Skeletal muscle tissue (tissue), 4 donors: ENCODE measurements around the gene CD164L2. TPM values are rescaled to one million over a fixed set of nuclear protein-coding genes. Genes with fewer than 3 reads are reported as not detected.
A peak's percentile ranks its signal among the peaks of the same experiment; 100 is the strongest.
"Not testable (repeated sequence)": the region's sequence is repeated elsewhere in the genome, so short reads cannot be mapped to it uniquely, and the experiment has no call there.

Experiments
- H3K27ac ChIP-seq: one replicate; pipeline ENCODE4 v1.7.0; 2013; ENCODE audit warnings: mild to moderate bottlenecking, low read depth, low read length, inconsistent platforms
- H3K27me3 ChIP-seq, 3 donors: one replicate each; pipeline ENCODE4 v1.7.0; 2013; ENCODE audit warnings: low read length in 3 of 3; ENCODE audit not compliant: control insufficient read depth in 3 of 3, insufficient read depth in 3 of 3
- H3K36me3 ChIP-seq, 3 donors: one replicate each; pipeline ENCODE4 v1.7.0; 2013; ENCODE audit warnings: low read length in 3 of 3; ENCODE audit not compliant: control insufficient read depth in 3 of 3, insufficient read depth in 3 of 3
- H3K4me1 ChIP-seq, 3 donors: one replicate each; pipeline ENCODE4 v1.7.0; 2013; ENCODE audit warnings: low read length in 3 of 3, mild to moderate bottlenecking in 3 of 3; ENCODE audit not compliant: control insufficient read depth in 3 of 3, insufficient read depth in 3 of 3
- H3K4me3 ChIP-seq, 3 donors: one replicate each; pipeline ENCODE4 v1.7.0; 2013; ENCODE audit warnings: low read length in 3 of 3
- H3K9ac ChIP-seq, 3 donors: one replicate each; pipeline ENCODE4 v1.7.0; 2013; ENCODE audit warnings: low read length in 3 of 3, mild to moderate bottlenecking in 3 of 3, moderate library complexity in 2 of 3, low read depth in 1 of 3
- H3K9me3 ChIP-seq, 3 donors: one replicate each; pipeline ENCODE4 v1.7.0; 2013; ENCODE audit warnings: low read length in 3 of 3; ENCODE audit not compliant: control insufficient read depth in 3 of 3
- total RNA-seq: library from RNA; depleted of rRNA; stranded (reverse); fragments of >200 nt; gene quantifications from one replicate; pipeline ENCODE4 v1.2.3, GENCODE V29; 2014
- donor health status: Osteomylitis.

CD164L2 gene
- total RNA-seq, result not detected

DNA sequence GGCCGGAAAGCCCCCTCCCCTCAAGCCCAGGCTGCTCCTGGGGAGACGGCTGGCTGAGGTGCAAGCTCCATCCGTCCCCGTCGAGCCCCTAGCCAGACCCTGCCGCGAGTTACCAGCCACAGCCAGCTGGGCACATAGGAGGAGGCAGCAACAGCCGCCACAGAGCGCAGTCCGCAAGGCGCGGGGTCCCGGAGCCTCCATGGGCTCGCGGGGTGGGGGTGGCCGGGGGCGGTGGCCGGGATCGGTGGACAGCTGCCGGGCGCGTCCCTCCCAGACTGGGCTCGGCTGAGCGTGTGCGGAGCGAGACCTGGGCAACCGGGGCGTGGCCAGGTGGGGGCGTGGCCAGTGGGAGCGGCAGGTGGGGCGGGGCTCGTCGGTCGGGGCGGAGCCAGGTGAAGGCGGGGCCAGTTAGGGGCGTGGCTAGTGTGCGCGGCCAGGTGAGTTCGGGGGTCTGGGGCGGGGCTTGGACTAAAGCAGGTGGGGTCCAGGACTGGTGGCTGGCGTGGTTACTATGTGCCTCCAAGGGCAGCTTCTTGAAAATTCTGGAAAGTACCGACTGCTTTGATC, at the start of gene CD164L2:
TSS of gene CD164L2 (minus strand) at position 295 of the 567 bp plus-strand sequence. CDS start at position 201, 94 bp downstream.
- no peaks in the 10 kb centered on the region for H3K9me3 ChIP-seq
- no peaks in the 10 kb centered on the region for H3K36me3 ChIP-seq
- H3K4me3 ChIP-seq, result no peak within 1 kb of the TSS

DNA sequence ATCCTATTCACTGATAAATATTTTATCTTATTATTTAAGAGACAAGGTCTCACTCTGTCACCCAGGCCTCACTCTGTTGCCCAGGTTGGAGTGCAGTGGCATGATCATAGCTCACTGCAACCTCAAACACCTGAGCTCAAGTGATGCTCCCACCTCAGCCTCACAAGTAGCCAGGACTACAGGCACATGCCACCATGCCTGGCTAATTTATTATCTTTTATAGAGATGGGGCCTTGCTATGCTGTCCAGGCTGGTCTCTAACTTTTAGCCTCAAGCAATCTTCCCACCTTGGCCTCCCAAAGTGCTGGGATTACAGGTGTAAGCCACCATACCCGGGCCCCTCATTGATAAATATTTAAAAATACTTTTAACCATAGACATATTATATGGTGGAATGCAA, 49.6 kb upstream of the CD164L2 start:
- H3K36me3 ChIP-seq, H3K4me3 ChIP-seq, H3K27me3 ChIP-seq, H3K9ac ChIP-seq, H3K9me3 ChIP-seq, H3K27ac ChIP-seq: not testable (repeated sequence)
- H3K4me1 ChIP-seq, result peaks cover 52 to 70% (median 68%) of the 10 kb centered on the region in 3 donors

More for the DNA sequence above, at the start of gene CD164L2:
- Histone ChIP-seq H3K9ac (no peak within 1 kb of the TSS), H3K27me3 (peaks cover 0 to 4% (median 3%) of the 10 kb centered on the region in 3 donors), H3K4me1 (peaks cover 12 to 13% (median 13%) of the 10 kb centered on the region in 3 donors), H3K27ac (no peak within 1 kb of the TSS)

DNA sequence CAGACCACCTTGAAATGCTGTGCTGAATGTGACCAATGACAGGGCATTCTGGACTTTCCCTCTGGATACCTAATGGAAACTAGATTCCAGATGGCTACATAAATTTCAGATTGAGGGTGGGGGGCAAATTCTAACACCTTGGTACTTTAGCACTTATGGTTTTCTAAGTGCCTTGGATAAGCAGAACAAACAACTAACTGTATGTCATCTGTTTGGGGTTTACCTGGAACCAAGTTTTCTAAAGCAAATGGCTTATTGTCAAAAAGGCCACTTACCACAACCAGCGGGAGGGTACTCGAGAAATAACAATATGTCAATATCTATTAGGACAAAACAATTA, 48.4 kb upstream of the CD164L2 start:
- Histone ChIP-seq H3K9ac (no peak overlapping the region), H3K4me1 (peaks cover 52 to 67% (median 62%) of the 10 kb centered on the region in 3 donors)

DNA sequence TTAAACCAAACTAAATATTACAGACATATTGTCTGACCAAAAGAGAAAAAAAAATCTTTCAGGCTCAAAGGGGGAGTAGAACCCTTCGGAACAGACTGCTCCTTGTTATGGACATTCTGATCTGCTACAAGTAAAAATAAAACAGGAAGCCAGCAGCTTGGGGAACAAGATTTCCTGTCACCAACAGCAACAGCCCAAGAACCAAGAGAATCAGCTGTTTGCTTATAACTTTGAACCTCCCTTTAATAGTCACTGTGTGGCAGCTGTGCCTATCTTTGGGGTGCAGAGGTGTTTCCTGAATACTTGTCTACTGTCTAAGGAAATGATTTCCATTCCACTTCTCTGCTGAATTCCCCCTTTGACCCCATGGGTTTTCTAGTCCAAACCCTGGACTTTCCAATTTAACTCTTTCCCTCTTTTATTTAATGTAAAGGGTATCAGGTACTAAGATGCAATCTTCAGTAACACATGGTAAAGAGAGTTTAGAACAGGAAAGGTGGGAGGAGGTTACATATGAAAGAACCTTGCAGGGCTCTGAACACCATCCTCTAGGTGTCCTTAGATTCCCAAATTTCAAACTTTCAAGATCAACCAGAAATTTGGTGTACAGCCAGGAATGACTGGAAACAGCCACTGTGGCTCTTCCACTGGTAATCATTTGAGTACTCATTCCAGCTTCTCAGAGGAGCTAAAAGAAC, 47.9 kb upstream of the CD164L2 start:
- H3K4me3 ChIP-seq, result peak overlapping the region in 1 of 3 donors; percentile 32
- H3K9ac ChIP-seq, result no peak overlapping the region
- H3K27ac ChIP-seq, result peak overlapping the region; percentile 58
- H3K9me3 ChIP-seq, result no peaks in the 10 kb centered on the region
- peaks cover 47 to 62% (median 57%) of the 10 kb centered on the region in 3 donors for H3K4me1 ChIP-seq
- peaks cover 0 to 6% (median 0%) of the 10 kb centered on the region in 3 donors for H3K36me3 ChIP-seq
- H3K27me3 ChIP-seq, result no peaks in the 10 kb centered on the region

More for the DNA sequence above, 48.4 kb upstream of the CD164L2 start:
- Histone ChIP-seq H3K9me3 (no peaks in the 10 kb centered on the region), H3K4me3 (peak overlapping the region in 1 of 3 donors; percentile 32), H3K27ac (peak overlapping the region; percentile 58), H3K36me3 (peaks cover 0 to 6% (median 0%) of the 10 kb centered on the region in 3 donors), H3K27me3 (no peaks in the 10 kb centered on the region)

DNA sequence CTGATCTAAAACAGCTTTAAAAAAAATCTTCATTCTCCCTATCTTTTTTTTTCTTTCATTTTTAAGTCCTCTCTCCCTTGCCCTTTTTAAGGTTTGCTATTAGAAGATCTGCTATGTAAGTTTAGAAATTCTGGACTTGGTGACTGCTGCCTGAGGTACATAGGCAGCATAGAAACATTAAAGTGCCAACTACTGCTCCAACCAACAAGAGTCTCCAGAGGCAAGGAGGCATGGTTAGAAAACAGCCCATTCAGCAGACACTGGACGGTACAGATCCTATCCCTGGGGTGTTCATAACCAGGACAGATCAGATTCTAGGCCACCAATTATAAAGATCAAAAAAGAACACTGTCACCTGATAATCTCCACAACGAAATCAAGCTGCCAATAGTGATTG, 45.9 kb upstream of the CD164L2 start:
- peaks cover 37 to 48% (median 45%) of the 10 kb centered on the region in 3 donors for H3K4me1 ChIP-seq
- H3K9ac ChIP-seq, result peak overlapping the region in 1 of 3 donors; percentile 35
- peak overlapping the region; percentile 81 for H3K27ac ChIP-seq
- H3K27me3 ChIP-seq, result no peaks in the 10 kb centered on the region
- H3K4me3 ChIP-seq, result peak overlapping the region in 2 of 3 donors; percentile 12 to 34
- H3K36me3 ChIP-seq, result peaks cover 0 to 9% (median 0%) of the 10 kb centered on the region in 3 donors
- H3K9me3 ChIP-seq, result no peaks in the 10 kb centered on the region

DNA sequence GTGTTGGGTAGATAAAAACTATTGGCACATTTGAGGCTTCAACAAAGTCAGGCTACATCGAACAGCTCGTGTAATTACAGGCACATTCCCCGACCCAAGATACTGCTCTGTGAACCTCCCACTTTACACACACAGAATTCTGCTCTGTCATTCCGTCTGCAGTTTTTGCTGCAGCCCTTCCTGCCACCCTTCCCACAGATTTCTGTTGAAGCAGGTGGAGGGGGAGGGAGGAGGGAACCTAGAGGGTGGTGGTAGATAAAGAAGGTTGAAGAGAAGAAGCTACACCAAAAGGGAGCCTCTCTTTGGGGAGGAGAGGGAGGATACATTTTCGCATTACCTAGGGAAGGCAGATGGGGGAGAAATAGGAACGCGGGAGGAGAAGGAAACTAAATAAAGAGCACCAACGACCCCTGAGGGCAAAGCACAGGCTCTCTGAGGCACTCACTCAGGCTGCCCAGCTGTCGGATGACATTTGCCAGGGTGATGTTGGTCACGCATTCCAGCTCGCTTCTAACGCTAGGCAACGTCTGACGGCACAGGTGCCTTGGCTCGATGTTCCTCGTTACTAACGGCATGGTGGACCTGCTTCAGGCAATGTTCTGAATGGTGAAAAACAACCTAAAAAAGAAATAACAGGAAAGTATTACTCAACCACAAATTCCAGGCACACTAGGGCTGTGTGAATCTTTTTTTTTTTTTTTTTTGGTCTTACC, 45.3 kb upstream of the CD164L2 start:
- peak overlapping the region; percentile 35 to 61 (median 58) for H3K9ac ChIP-seq
- H3K9me3 ChIP-seq, result no peaks in the 10 kb centered on the region
- peaks cover 0 to 9% (median 0%) of the 10 kb centered on the region in 3 donors for H3K36me3 ChIP-seq
- peak overlapping the region in 2 of 3 donors; percentile 22 to 34 for H3K4me3 ChIP-seq
- no peaks in the 10 kb centered on the region for H3K27me3 ChIP-seq
- H3K27ac ChIP-seq, result peak overlapping the region; percentile 81
- peaks cover 39 to 46% (median 40%) of the 10 kb centered on the region in 3 donors for H3K4me1 ChIP-seq

DNA sequence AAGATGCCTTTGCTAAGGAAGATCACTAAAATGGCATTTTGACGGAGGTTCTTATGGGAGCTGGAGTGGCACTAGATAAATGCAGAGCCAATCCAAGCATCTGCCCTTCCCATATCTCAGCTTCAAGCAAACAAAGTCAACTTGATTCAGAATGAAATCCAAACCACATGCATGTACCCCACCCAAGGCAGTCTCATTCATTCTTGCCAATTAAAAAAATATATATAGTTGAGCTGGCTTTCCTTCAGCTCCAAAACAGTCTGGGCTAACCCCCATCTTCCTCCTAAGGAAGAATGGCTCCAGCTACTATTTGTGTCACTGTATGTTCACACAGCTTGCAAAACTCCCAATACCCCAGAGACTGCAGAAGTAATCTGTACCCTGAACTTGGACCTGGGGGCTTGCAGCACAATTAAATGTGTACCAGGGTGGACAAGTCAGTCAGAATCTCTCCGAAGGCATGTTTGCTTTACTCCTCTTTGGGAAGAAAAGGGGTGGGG, 44.7 kb upstream of the CD164L2 start:
- peak overlapping the region in 1 of 3 donors; percentile 22 for H3K4me3 ChIP-seq

DNA sequence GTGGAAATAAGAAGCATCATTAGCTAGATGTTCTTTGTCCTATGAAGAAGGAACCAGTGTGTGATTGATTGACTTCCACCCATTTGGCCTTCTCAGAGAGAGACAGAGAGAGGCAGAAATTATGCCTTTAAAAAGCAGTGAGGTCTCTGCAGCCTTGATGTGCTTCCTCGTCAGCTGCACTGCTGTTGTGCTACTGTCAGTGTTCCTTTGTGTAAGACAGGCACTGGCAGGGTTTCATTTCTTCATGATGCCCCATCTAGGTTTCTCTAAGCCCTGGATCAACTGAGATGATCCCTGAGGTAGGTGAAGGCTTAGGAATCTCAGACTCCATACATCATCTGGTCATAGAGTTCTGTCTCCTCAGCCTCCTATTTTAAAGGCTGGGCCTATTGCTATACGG, 44.2 kb upstream of the CD164L2 start:
- peaks cover 39 to 44% (median 41%) of the 10 kb centered on the region in 3 donors for H3K4me1 ChIP-seq
- peak overlapping the region; percentile 19 for H3K27ac ChIP-seq
- H3K27me3 ChIP-seq, result no peaks in the 10 kb centered on the region
- peak overlapping the region in 1 of 3 donors; percentile 9 for H3K9ac ChIP-seq
- H3K36me3 ChIP-seq, result peaks cover 0 to 9% (median 0%) of the 10 kb centered on the region in 3 donors
- no peak overlapping the region for H3K4me3 ChIP-seq
- no peaks in the 10 kb centered on the region for H3K9me3 ChIP-seq

More for the DNA sequence above, 44.7 kb upstream of the CD164L2 start:
- H3K4me1 ChIP-seq, result peaks cover 39 to 44% (median 41%) of the 10 kb centered on the region in 3 donors
- peak overlapping the region in 2 of 3 donors; percentile 35 to 61 for H3K9ac ChIP-seq
- H3K27me3 ChIP-seq, result no peaks in the 10 kb centered on the region
- peak overlapping the region; percentile 81 for H3K27ac ChIP-seq
- H3K36me3 ChIP-seq, result peaks cover 0 to 9% (median 0%) of the 10 kb centered on the region in 3 donors
- H3K9me3 ChIP-seq, result no peaks in the 10 kb centered on the region

DNA sequence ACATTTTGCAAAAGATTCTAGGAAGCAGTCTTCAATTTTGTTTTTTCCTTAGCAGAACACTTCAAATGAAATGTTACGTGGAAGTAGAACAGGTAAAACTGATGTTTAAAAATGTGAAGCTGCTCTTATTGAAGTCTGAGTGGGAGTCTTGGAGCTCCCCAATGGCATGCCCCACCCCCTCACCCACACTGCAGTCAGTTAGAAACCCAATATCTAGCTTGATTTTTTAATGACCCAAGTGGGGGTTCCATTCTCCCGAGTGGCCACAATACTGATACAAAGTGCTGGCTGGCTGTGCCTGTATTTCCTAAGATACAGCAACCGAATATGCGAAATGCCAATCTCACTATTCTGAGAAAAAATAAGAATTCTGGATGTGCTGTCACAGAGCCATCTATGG, 40.6 kb upstream of the CD164L2 start:
- no peaks in the 10 kb centered on the region for H3K9me3 ChIP-seq
- H3K4me1 ChIP-seq, result peaks cover 21 to 28% (median 24%) of the 10 kb centered on the region in 3 donors
- no peaks in the 10 kb centered on the region for H3K27me3 ChIP-seq
- H3K27ac ChIP-seq, result no peak overlapping the region
- H3K36me3 ChIP-seq, result peaks cover 0 to 5% (median 0%) of the 10 kb centered on the region in 3 donors
- no peak overlapping the region for H3K4me3 ChIP-seq
- H3K9ac ChIP-seq, result no peak overlapping the region
